ENCODE results near the gene APBA2. TPM values are rescaled to one million over a fixed set of nuclear protein-coding genes. Genes with fewer than 3 reads are reported as not detected.
"Not testable (repeated sequence)": the region's sequence is repeated elsewhere in the genome, so short reads cannot be mapped to it uniquely, and the experiment has no call there.

The APBA2 gene
- total and polyA plus RNA-seq, 7 donors: 0.46 to 10.7 (median 1.5) TPM

- H3K36me3 ChIP-seq: no peaks in the 10 kb centered on the region
- WGBS, 2 donors: 68 to 78% methylated on average over 13 of the region's 13 CpGs
- no peak overlapping the region for H3K27ac ChIP-seq
- TF ChIP-seq EP300 (IDR thresholded peaks at IDR 0.05) (no peak), POLR2A (IDR thresholded peaks at IDR 0.05) (no peak), POLR2AphosphoS5 (IDR thresholded peaks at IDR 0.05) (no peak)
- TF ChIP-seq, protein P1, sequence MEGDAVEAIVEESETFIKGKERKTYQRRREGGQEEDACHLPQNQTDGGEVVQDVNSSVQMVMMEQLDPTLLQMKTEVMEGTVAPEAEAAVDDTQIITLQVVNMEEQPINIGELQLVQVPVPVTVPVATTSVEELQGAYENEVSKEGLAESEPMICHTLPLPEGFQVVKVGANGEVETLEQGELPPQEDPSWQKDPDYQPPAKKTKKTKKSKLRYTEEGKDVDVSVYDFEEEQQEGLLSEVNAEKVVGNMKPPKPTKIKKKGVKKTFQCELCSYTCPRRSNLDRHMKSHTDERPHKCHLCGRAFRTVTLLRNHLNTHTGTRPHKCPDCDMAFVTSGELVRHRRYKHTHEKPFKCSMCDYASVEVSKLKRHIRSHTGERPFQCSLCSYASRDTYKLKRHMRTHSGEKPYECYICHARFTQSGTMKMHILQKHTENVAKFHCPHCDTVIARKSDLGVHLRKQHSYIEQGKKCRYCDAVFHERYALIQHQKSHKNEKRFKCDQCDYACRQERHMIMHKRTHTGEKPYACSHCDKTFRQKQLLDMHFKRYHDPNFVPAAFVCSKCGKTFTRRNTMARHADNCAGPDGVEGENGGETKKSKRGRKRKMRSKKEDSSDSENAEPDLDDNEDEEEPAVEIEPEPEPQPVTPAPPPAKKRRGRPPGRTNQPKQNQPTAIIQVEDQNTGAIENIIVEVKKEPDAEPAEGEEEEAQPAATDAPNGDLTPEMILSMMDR (IDR thresholded peaks at IDR 0.05): no peak
- H3K4me1 ChIP-seq: no peaks in the 10 kb centered on the region
- H3K4me3 ChIP-seq: no peak overlapping the region
- intact Hi-C loops (cut with DNase I): no loop called here
- DNase-seq: no peak
- H3K27me3 ChIP-seq: no peaks in the 10 kb centered on the region
- no peaks in the 10 kb centered on the region for H3K9me3 ChIP-seq
These were observed 153.9 kb downstream of the APBA2 start for GRCh38 chr15:29039466-29040369.

- no peaks in the 10 kb centered on the region for H3K36me3 ChIP-seq
- no peak overlapping the region for H3K4me3 ChIP-seq
- no peak for DNase-seq
- intact Hi-C loops (cut with DNase I): no loop called here
- H3K9me3 ChIP-seq: no peaks in the 10 kb centered on the region
- H3K4me1 ChIP-seq: no peaks in the 10 kb centered on the region
- no peak overlapping the region for H3K27ac ChIP-seq
- 63 to 71% methylated on average over 8 of the region's 8 CpGs for WGBS, 2 donors
- no peak for TF ChIP-seq POLR2AphosphoS5 (IDR thresholded peaks at IDR 0.05)
- TF ChIP-seq, protein P1 (IDR thresholded peaks at IDR 0.05): no peak
- TF ChIP-seq POLR2A (IDR thresholded peaks at IDR 0.05): no peak
- H3K27me3 ChIP-seq: no peaks in the 10 kb centered on the region
These were observed 154.6 kb downstream of the APBA2 start for GRCh38 chr15:29040370-29040751.

DNA sequence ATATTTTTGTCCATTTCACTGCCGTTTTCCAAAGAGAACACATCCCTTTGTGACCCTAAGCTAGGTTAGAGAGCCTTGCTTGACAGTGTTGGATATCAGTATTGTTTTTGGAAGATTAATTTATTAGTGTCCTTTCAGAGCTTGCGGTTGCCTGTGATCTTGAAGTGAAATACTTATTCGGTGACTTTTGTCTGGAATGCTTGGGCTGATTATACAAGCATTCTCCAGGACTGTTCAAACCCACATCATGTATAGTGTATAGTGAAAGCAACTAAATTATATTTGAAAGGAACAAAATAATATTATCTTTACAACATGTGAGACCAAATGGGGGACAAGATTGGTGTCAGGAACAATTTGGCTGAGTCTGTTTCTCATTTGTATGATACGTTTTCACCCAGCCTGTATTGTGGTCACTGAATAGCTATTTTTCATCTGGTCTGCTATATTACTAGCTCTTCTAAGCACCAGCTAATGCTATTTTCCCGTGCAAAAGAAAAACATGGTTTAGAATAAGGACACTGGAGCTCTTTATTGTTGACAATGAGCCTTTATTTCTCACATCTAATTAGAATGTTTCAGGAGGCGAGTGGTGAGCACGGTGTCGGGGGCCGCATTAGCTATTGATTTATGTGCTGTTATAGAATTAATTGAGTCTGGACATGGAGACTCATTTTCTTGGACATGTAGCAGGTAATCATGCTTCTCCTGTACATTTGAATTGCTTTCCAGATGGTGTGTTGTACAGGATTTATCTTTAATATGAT is 158.1 kb downstream of the APBA2 start:
- no peaks in the 10 kb centered on the region for H3K9me3 ChIP-seq
- DNase-seq: no peak
- H3K27ac ChIP-seq: no peak overlapping the region
- H3K27me3 ChIP-seq: no peaks in the 10 kb centered on the region
- no peak overlapping the region for H3K4me3 ChIP-seq
- no peaks in the 10 kb centered on the region for H3K36me3 ChIP-seq
- WGBS, 2 donors: 82 to 84% methylated on average over 9 of the region's 9 CpGs
- intact Hi-C loops (cut with DNase I): no loop called here
- no peaks in the 10 kb centered on the region for H3K4me1 ChIP-seq
- TF ChIP-seq POLR2AphosphoS5 (IDR thresholded peaks at IDR 0.05): no peak

- no peaks in the 10 kb centered on the region for H3K27me3 ChIP-seq
- no peaks in the 10 kb centered on the region for H3K9me3 ChIP-seq
- H3K4me1 ChIP-seq: no peaks in the 10 kb centered on the region
- TF ChIP-seq POLR2AphosphoS5 (IDR thresholded peaks at IDR 0.05): no peak
- TF ChIP-seq EP300 (IDR thresholded peaks at IDR 0.05): no peak
- TF ChIP-seq, protein P1 (IDR thresholded peaks at IDR 0.05): no peak
- no peak for TF ChIP-seq POLR2A (IDR thresholded peaks at IDR 0.05)
- no peaks in the 10 kb centered on the region for H3K36me3 ChIP-seq
- DNase-seq: no peak
- intact Hi-C loops (cut with DNase I): no loop called here
- no peak overlapping the region for H3K27ac ChIP-seq
- H3K4me3 ChIP-seq: no peak overlapping the region
- WGBS, 2 donors: 72 to 83% methylated on average over 1 of the region's 1 CpG
These were observed 158.7 kb downstream of the APBA2 start for GRCh38 chr15:29044503-29044901.

DNA sequence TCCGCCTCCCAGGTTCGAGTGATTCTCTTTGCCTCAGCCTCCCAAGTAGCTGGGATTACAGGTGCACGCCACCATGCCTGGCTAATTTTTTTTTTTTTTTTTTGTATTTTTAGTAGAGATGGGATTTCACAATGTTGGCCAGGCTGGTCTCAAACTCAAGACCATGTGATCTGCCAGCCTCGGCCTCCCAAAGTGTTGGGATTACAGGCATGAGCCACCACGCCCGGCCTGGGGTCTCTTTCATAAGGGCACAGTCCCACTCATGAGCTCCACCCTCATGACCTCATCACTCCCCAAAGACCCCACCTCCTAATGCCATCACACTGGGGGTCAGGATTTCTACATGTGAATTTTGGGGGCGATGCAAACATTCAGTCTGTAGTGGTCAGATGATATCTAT is 159.4 kb downstream of the APBA2 start:
- intact Hi-C loops (cut with DNase I); H3K27me3 ChIP-seq: not testable (repeated sequence)
- WGBS, 2 donors: 93% methylated on average over 7 of the region's 7 CpGs

More for the DNA sequence above, 159.4 kb downstream of the APBA2 start:
- not testable (repeated sequence) for H3K9me3 ChIP-seq, H3K4me1 ChIP-seq, H3K27ac ChIP-seq, H3K36me3 ChIP-seq, H3K4me3 ChIP-seq, DNase-seq

Data from sigmoid colon (tissue), 7 donors.